GM21423 (cell line): Measurements from ENCODE around the gene B3GALNT2.

Source experiments
- ATAC-seq: cut with Tn5 transposase; IDR thresholded peaks from one replicate; pipeline ENCODE4 v1.9.1; 2021; ENCODE audit warnings: mild to moderate bottlenecking, moderate library complexity; ENCODE audit not compliant: unreplicated experiment

The B3GALNT2 gene

DNA sequence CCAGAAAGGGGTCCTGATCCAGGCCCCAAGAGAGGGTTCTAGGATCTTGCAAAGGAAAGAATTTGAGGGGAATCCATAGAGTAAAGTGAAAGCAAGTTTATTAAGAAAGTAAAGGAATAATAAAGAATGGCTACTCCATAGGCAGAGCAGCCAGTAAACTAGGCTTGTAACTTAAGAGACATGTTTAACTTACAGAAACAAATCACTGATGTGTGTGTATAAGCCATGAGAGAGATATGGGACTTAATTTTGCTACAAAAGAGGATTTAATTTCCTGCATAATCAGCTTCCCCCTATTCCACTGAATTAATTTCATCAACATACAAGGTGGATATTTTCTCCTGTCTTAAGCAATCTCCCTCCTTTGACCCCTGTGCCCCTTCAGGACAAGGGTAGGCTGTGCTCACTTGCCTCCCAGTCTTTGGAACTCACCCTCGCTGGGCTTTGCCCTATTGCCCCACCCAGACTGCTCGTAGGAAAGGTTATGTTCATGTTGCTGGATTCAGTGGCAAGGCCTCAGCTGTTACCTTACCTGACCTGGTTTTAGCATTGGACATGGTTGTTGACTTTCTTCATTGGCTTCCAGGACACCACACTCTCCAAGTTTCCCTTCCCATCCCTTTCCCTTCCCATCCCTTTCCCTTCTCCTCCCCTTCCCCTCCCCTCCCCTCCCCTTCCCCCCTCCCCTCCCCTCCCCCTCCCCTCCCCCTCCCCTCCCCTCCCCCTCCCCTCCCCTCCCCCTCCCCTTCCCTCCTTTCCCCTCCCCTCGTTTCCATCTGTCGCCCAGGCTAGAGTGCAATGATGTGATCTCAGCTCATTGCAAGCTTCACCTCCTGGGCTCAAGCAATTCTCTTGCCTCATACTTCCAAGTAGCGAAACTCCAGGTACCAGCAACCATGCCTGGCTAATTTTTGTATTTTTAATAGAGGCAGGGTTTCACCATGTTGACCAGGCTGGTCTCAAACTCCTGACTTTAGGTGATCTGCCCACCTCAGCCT is 92.5 kb downstream of the B3GALNT2 start:
- ATAC-seq = no peak

DNA sequence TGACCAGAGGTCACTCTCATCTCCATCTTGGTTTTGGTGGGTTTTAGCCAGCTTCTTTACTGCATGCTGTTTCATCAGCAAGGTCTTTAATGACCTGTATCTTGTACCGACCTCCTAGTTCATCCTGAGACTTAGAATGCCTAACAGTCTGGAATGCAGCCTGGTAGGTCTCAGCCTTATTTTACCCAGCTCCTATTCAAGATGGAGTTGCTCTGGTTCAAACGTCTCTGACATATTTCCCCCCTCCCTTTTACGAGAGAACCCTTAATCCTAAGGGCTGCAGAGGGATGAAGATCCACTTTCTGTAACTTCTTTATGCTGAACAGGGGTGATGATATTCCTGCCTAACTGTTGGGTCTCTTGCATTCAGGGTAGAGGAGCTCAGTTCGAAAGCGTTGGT is 93.8 kb downstream of the B3GALNT2 start:
- ATAC-seq = no peak

DNA sequence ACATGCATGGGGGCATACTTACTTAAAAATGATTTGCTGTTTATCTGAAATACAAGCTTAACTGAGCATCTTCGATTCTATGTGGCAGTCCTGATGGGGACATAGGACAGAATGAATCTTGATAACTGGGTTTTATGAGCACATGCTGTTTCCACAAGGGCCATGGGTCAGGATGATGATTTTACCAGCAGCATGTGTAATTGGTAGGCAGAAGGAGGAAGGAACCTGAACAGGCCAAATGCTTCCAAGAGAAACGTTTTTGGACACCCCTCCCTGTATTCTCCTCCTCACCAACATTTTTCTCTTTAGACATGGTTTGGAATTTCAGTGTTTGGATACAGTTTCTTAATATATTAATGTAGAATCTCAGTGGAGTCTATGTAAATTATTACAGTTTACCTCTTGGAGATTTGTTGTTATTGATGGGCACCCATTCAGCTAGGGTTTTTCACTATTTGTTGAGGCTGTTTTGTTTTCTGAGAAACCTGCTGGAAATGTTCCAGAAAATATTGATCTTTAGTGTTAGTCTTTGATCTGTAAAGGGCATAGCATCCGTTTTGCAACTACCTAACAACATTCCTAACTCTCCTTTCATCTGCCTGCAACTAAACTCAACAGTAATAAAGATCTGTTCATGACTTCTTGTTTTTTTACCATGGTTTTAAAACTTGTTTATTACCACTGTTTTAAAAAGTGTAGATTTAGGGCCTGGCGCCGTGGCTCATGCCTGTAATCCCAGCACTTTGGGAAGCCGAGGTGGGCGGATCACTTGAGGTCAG is 95.0 kb downstream of the B3GALNT2 start:
- ATAC-seq = no peak

DNA sequence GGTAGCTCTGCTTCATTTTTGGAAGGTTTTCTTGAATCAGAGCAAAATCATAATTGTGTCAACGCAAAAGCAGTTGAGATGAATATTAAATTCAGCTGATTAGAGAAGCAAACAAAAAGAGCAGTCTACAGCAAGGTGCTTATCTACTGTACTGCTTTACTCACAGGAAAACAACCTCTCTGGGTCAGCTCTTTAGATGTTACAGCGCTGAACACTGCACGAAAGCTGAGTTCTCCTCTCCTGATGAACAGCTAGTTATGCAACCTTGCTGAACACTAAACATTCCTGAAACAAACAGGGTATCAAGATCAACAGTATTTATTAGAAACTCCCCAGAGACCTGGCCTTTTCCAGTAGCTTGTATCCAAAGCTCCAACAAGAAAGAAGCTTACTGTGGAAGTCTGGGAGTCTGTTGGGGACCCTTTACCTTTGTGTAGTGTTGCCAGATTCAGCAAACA is 95.7 kb downstream of the B3GALNT2 start:
- ATAC-seq = no peak

DNA sequence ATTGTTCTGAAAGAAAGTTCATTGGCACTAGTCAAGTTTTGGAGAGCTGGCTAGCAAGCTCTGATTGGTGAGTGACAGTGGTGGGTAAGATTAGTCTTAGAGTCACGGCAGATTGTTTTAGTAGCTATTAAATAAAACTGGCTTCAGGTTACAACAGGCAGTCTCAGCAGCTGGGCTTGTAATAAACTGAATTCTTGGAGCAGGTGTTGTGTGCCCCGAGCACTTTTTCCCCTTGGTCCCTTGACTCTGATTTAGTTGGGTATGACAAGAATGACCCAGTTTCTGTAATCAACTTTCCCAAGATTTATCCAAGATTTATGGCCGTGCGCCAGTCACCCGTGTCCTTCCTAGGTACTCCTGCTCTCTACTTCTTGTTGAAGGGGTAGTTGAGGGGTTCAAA is 96.8 kb downstream of the B3GALNT2 start:
- no peak for ATAC-seq

DNA sequence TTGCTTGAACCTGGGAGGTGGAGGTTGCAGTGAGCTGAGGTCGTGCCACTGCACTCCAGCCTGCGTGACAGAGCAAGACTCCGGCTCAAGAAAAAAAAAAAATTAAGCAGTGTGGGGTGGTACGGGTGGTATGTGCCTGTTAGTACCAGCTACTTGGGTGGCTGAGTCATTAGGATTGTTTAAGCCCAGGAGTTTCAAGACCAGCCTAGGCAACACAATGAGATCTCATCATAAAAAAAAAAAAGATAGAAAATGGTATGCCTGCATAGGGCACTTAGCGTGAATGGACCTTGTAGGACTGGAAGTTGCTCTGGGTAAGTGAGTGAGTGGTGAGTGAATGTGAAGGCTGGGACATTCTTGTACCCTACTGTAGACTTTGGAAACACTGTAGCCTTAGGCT is 100.1 kb downstream of the B3GALNT2 start:
- no peak for ATAC-seq

DNA sequence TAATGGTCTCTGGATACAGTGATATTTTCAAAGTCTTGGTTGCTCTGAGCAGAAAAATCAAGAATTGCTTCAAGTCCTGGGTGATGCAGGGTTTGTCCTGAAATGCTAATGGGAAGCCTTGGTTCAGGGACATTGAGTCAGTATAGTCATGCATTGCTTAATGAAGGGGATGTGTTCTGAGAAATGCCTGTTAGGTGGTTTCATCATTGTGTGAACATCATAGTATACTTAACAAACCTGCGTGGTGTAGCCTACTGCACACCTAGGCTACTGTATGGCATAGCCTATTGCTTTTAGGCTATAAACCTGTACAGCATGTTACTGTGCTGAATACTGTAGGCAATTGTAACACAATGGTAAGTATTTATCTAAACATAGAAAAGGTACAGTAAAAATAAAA is 100.7 kb downstream of the B3GALNT2 start:
- no peak for ATAC-seq

DNA sequence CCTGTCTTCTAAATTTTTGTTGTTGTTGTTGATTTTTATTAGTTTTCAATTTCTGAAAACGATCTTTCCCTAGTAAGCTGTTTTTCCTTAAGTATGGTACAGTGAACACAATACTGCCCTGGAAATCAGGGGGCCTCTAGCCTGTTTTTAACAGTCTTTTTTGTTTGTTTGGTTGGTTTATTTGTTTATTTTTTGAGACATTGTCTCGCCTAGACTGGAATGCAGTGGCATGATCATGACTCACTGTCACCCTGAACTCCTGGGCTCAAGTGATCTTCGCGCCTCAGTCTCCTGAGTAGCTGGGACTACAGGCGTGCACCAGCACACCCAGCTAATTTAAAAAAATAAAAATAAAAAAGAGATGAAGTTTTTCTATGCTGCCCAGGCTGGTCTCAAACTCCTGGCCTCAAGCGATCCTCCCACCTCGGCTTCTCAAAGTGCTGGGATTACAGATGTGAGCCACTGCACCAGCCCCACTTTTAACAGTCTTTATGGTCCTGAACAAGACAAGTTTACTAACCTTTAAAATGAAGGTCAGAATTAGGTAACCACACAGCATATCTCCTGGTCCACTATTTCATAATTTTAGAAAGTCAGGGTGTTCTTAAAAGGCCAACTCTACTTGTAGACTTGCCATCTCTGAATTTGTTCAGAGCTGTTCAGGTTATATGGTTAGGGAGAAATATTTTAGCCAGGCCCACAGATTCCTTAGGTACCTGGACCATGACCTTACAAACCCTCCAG is 101.6 kb downstream of the B3GALNT2 start:
- ATAC-seq = no peak

DNA sequence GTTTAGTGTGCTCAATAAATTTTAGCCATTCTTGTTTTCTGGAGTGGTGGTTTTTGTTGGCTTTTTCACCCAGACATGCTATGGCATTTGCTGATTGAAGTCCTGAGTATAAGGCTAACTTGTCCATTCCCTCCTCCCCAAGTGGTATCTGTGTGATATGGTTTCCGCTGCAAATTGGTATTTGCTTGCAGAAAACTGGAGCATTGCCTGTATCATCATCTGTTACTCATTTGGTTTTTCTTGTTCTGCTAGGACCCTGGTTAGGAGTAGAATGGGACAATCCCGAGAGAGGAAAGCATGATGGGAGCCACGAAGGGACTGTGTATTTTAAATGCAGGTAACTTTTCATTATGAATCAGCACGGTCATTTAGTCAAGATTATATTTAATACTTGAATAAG is 103.0 kb downstream of the B3GALNT2 start:
- no peak for ATAC-seq
